IMR-90 (cell line): ENCODE data around the gene TRPM1. TPM values are rescaled to one million over a fixed set of nuclear protein-coding genes. Genes with fewer than 3 reads are reported as not detected.

ENCODE experiments used
- ATAC-seq: fragments of 200-7000 bp; cut with Tn5 transposase; 2 replicates; pipeline ENCODE4 v1.9.1; 2020; ENCODE audit warnings: low read depth, mild to moderate bottlenecking, moderate library complexity
- BruUV-seq: library from RNA; stranded (reverse); fragments of 400-500 nt; replicated peaks from 2 replicates; lab custom pipeline; 2021; lab: Mats Ljungman, UMichigan
- CTCF ChIA-PET: fragments of 300-600 bp; formaldehyde crosslinking; extraction: SDS; loops from one replicate; lab custom pipeline; 2021; ENCODE audit warnings: antibody characterized with exemption; lab: Yijun Ruan, JAX
- POLR2A ChIA-PET: fragments of 300-600 bp; sonication (Branson Sonifier 250); formaldehyde crosslinking; loops from one replicate; lab custom pipeline; 2022; ENCODE audit warnings: antibody characterized with exemption; ENCODE audit not compliant: unreplicated experiment; lab: Charles Lee
- DNase-seq: peaks from one replicate; pipeline ENCODE4 v3.0.0; 2013
- H2AFZ ChIP-seq: replicated peaks from 2 replicates; pipeline ENCODE3; 2013; ENCODE audit warnings: low read length, mild to moderate bottlenecking; ENCODE audit not compliant: poor library complexity
- H2AK5ac ChIP-seq: 2 replicates; pipeline ENCODE4 v1.6.1; 2013; ENCODE audit warnings: low read depth, low read length, inconsistent platforms
- H2AK9ac ChIP-seq: replicated peaks from 2 replicates; pipeline ENCODE3; 2013; ENCODE audit warnings: mild to moderate bottlenecking, low read depth, low read length, moderate library complexity; ENCODE audit not compliant: poor library complexity
- H2BK120ac ChIP-seq: 2 replicates; pipeline ENCODE4 v1.6.1; 2013; ENCODE audit warnings: low read depth, low read length, inconsistent platforms
- H2BK15ac ChIP-seq: 3 replicates; pipeline ENCODE4 v1.6.1; 2013; ENCODE audit warnings: low read depth, low read length, inconsistent platforms
- H2BK20ac ChIP-seq: 2 replicates; pipeline ENCODE4 v1.6.1; 2013; ENCODE audit warnings: low read depth, mild to moderate bottlenecking, inconsistent platforms, low read length, moderate library complexity
- H2BK5ac ChIP-seq: 2 replicates; pipeline ENCODE4 v1.6.1; 2013; ENCODE audit warnings: mild to moderate bottlenecking, low read depth, low read length, inconsistent platforms; ENCODE audit not compliant: poor library complexity, severe bottlenecking
- H3K14ac ChIP-seq: replicated peaks from 2 replicates; pipeline ENCODE4 v1.6.1; 2013; ENCODE audit warnings: low read depth, low read length, inconsistent platforms
- H3K18ac ChIP-seq: 2 replicates; pipeline ENCODE4 v1.6.1; 2013; ENCODE audit warnings: low read depth, low read length, control low read depth
- H3K23ac ChIP-seq: 2 replicates; pipeline ENCODE4 v1.6.1; 2013; ENCODE audit warnings: low read depth, low read length, inconsistent platforms
- H3K27ac ChIP-seq: 2 replicates; pipeline ENCODE4 v1.5.1; 2013; ENCODE audit warnings: mild to moderate bottlenecking, control low read depth, low read length; ENCODE audit not compliant: insufficient read depth
- H3K27me3 ChIP-seq: 2 replicates; pipeline ENCODE4 v1.6.1; 2013; ENCODE audit warnings: low read length; ENCODE audit not compliant: control insufficient read depth, insufficient read depth
- H3K36me3 ChIP-seq: 2 replicates; pipeline ENCODE4 v1.6.1; 2013; ENCODE audit warnings: low read length, mixed read lengths; ENCODE audit not compliant: control insufficient read depth, insufficient read depth
- H3K4ac ChIP-seq: 2 replicates; pipeline ENCODE4 v1.6.1; 2013; ENCODE audit warnings: low read depth, low read length, inconsistent platforms
- H3K4me1 ChIP-seq: 2 replicates; pipeline ENCODE4 v1.6.1; 2013; ENCODE audit warnings: low read length, mixed read lengths; ENCODE audit not compliant: control insufficient read depth, insufficient read depth
- H3K4me2 ChIP-seq: 2 replicates; pipeline ENCODE4 v1.6.1; 2013; ENCODE audit warnings: low read depth, mild to moderate bottlenecking, control low read depth, low read length, moderate library complexity
- H3K4me3 ChIP-seq: 2 replicates; pipeline ENCODE4 v1.5.1; 2013; ENCODE audit warnings: low read depth, mild to moderate bottlenecking, control low read depth, low read length, moderate library complexity; ENCODE audit not compliant: insufficient read depth
- H3K56ac ChIP-seq: 2 replicates; pipeline ENCODE4 v1.6.1; 2013; ENCODE audit warnings: low read length, inconsistent platforms; ENCODE audit not compliant: insufficient read depth; ENCODE audit errors: extremely low read depth
- H3K79me1 ChIP-seq, 2 experiments: 2 replicates each; pipeline ENCODE4 v1.6.1; 2013; ENCODE audit warnings: low read length in 2 of 2, inconsistent platforms in 1 of 2, low read depth in 1 of 2
- H3K9ac ChIP-seq: 2 replicates; pipeline ENCODE4 v1.6.1; 2013; ENCODE audit warnings: low read depth, low read length, control low read depth
- H3K9me1 ChIP-seq: 2 replicates; pipeline ENCODE4 v1.6.1; 2013; ENCODE audit warnings: low read length, inconsistent platforms; ENCODE audit not compliant: insufficient read depth
- H3K9me3 ChIP-seq: 2 replicates; pipeline ENCODE4 v1.6.1; 2013; ENCODE audit warnings: low read length; ENCODE audit not compliant: control insufficient read depth, insufficient read depth
- H4K20me1 ChIP-seq: 2 replicates; pipeline ENCODE4 v1.6.1; 2013; ENCODE audit warnings: low read length, inconsistent platforms; ENCODE audit not compliant: insufficient read depth
- H4K5ac ChIP-seq: 2 replicates; pipeline ENCODE4 v1.6.1; 2013; ENCODE audit warnings: mild to moderate bottlenecking, low read depth, low read length, control low read depth
- H4K8ac ChIP-seq, 2 experiments: 2 replicates each; pipeline ENCODE4 v1.6.1; 2013; ENCODE audit warnings: low read depth in 2 of 2, low read length in 2 of 2, control low read depth in 1 of 2, inconsistent platforms in 1 of 2
- H4K91ac ChIP-seq: 2 replicates; pipeline ENCODE4 v1.6.1; 2013; ENCODE audit warnings: low read depth, low read length, inconsistent platforms; ENCODE audit not compliant: insufficient read depth
- BHLHE40 ChIP-seq: fragments of 150-350 bp; IDR thresholded peaks from 2 replicates; pipeline ENCODE4 v1.6.1; 2016; ENCODE audit warnings: mild to moderate bottlenecking, low read depth, low read length
- WGBS, 2 experiments: methylation state at CpG; one replicate each; pipeline versions ENCODE4 v1.1.5 to v1.1.7; 2013; ENCODE audit warnings: missing lambda C conversion rate in 2 of 2; ENCODE audit not compliant: insufficient read length in 1 of 2; ENCODE audit errors: extremely low coverage in 2 of 2; 5-methylcytosine and 5-hydroxymethylcytosine counted together
- dilution Hi-C: fragments of 300-500 bp; cut with HindIII; formaldehyde crosslinking; loops from one replicate; pipeline ENCODE4 v1.14.3; 2018; ENCODE audit warnings: low sequenced_read_pairs; ENCODE audit not compliant: unreplicated experiment
- in situ Hi-C: fragments of 300-500 bp; cut with MboI; formaldehyde crosslinking; loops from 3 replicates; pipeline ENCODE4 v1.14.3; 2019; ENCODE audit warnings: low sequenced_read_pairs, inconsistent platforms, mixed read lengths
- intact Hi-C: fragments of 100-400 bp; cut with micrococcal nuclease; formaldehyde crosslinking; loops from 2 replicates; pipeline ENCODE4 v1.10.0; 2022
- polyA plus RNA-seq, 3 experiments: library from polyadenylated mRNA; depleted of rRNA; stranded (reverse); fragments of >200 nt; gene quantifications; 2 replicates each; pipeline ENCODE4 v1.2.3, GENCODE V29; 2012; ENCODE audit warnings: low replicate concordance in 1 of 3
- total RNA-seq: library from RNA; depleted of rRNA; stranded (reverse); fragments of >200 nt; gene quantifications from 2 replicates; pipeline ENCODE4 v1.2.3, GENCODE V29; 2012

The TRPM1 gene
- total and polyA plus RNA-seq, 2 of the 4 experiments (the other 2 are of a cell fraction), result not detected

- WGBS, 2 experiments, result 51% methylated on average over 9 of the region's 26 CpGs; no CpG with 5 or more reads in 1 of the 2 experiments
- Histone ChIP-seq H4K5ac (no peak overlapping the region), H3K36me3 (no peaks in the 10 kb centered on the region), H4K8ac (no peak overlapping the region), H3K27me3 (peaks cover 12% of the 10 kb centered on the region), H2BK5ac (no peak overlapping the region), H3K27ac (no peak overlapping the region), H3K4me2 (peak overlapping the region; percentile 22; the same call in 1 of the 2 replicates), H3K9me3 (no peaks in the 10 kb centered on the region), H3K9ac (no peak overlapping the region), H3K4ac (no peak overlapping the region), H4K20me1 (no peaks in the 10 kb centered on the region), H2BK15ac (no peak overlapping the region), H3K79me1 (no peaks in the 10 kb centered on the region), H2BK120ac (no peak overlapping the region), H3K23ac (no peak overlapping the region), H3K18ac (no peak overlapping the region), H4K91ac (no peak overlapping the region), H3K4me3 (no peak overlapping the region), H2AFZ (peak overlapping the region; percentile 80), H2AK5ac (no peak overlapping the region), H3K56ac (no peak overlapping the region), H2AK9ac (no peak overlapping the region), H3K9me1 (peaks cover 3% of the 10 kb centered on the region; the same call in 1 of the 2 replicates), H3K14ac (no peak overlapping the region), H3K4me1 (peaks cover 9% of the 10 kb centered on the region; the same call in 1 of the 2 replicates), H2BK20ac (no peak overlapping the region)
- DNase-seq (no peak), ATAC-seq (peak; percentile 44; the same call in 1 of the 2 replicates)
- intact Hi-C loops, result no loop called here
- dilution Hi-C loops, result no loop called here
- in situ Hi-C loops, result no loop called here
- BruUV-seq, result no TSS peak
- TF ChIP-seq BHLHE40, result no peak
- ChIA-PET POLR2A (no interaction called here), CTCF (no interaction called here)
Measured at GRCh38 chr15:31080591-31081014, 20.9 kb downstream of the TRPM1 start.
